ENCODE results near the gene ESPL1. TPM values are rescaled to one million over a fixed set of nuclear protein-coding genes. Genes with fewer than 3 reads are reported as not detected.

The ESPL1 gene
- total RNA-seq, 1 experiment from 2014 or later, result 9.4 TPM

- H3K79me2 ChIP-seq (ENCODE audit: low read length), result no peaks in the 10 kb centered on the region
- DNase-seq, result no peak
- no peak overlapping the region for H3K4me3 ChIP-seq (ENCODE audit: low read length)
- no peaks in the 10 kb centered on the region for H3K9me3 ChIP-seq (ENCODE audit: low read length)
- peaks cover 17% of the 10 kb centered on the region; the same call in 1 of the 2 replicates for H3K36me3 ChIP-seq (ENCODE audit: insufficient read depth, low read length)
- no peaks in the 10 kb centered on the region for H3K27me3 ChIP-seq (ENCODE audit: low read length)
- H3K9me2 ChIP-seq (replicated peaks; ENCODE audit: insufficient read depth, low read length), result no peaks in the 10 kb centered on the region
- no peak overlapping the region for H3K4me2 ChIP-seq (ENCODE audit: low read depth, low read length, poor library complexity, severe bottlenecking)
- H3K27ac ChIP-seq (ENCODE audit: low read length), result no peak overlapping the region
- no peaks in the 10 kb centered on the region for H4K20me1 ChIP-seq (ENCODE audit: insufficient read depth, low read depth, low read length)
- no peak overlapping the region for H3K9ac ChIP-seq (ENCODE audit: low read length)
- H3K4me1 ChIP-seq (ENCODE audit: low read length), result no peaks in the 10 kb centered on the region
- no peak overlapping the region for H2AFZ ChIP-seq (ENCODE audit: low read length)
These were observed 11.9 kb downstream of the ESPL1 start for GRCh38 chr12:53279888-53280498.

DNA sequence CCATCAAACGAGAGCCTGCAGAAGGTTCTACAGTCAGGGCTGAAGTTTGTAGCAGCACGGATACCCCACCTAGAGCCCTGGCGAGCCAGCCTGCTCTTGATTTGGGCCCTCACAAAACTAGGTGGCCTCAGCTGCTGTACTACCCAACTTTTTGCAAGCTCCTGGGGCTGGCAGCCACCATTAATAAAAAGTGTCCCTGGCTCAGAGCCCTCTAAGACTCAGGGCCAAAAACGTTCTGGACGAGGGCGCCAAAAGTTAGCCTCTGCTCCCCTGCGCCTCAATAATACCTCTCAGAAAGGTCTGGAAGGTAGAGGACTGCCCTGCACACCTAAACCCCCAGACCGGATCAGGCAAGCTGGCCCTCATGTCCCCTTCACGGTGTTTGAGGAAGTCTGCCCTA is 18.3 kb downstream of the ESPL1 start:
- Histone ChIP-seq H3K79me2 (ENCODE audit: low read length) (no peaks in the 10 kb centered on the region), H3K4me3 (ENCODE audit: low read length) (no peak overlapping the region), H3K9ac (ENCODE audit: low read length) (no peak overlapping the region), H3K27me3 (ENCODE audit: low read length) (no peaks in the 10 kb centered on the region), H3K27ac (ENCODE audit: low read length) (no peak overlapping the region), H2AFZ (ENCODE audit: low read length) (no peak overlapping the region), H3K36me3 (ENCODE audit: insufficient read depth, low read length) (peaks cover 15% of the 10 kb centered on the region; the same call in 1 of the 2 replicates), H3K9me2 (replicated peaks; ENCODE audit: insufficient read depth, low read length) (no peaks in the 10 kb centered on the region), H3K4me1 (ENCODE audit: low read length) (no peaks in the 10 kb centered on the region), H4K20me1 (ENCODE audit: insufficient read depth, low read depth, low read length) (no peaks in the 10 kb centered on the region), H3K4me2 (ENCODE audit: low read depth, low read length, poor library complexity, severe bottlenecking) (no peak overlapping the region), H3K9me3 (ENCODE audit: low read length) (no peaks in the 10 kb centered on the region)
- no peak for DNase-seq

DNA sequence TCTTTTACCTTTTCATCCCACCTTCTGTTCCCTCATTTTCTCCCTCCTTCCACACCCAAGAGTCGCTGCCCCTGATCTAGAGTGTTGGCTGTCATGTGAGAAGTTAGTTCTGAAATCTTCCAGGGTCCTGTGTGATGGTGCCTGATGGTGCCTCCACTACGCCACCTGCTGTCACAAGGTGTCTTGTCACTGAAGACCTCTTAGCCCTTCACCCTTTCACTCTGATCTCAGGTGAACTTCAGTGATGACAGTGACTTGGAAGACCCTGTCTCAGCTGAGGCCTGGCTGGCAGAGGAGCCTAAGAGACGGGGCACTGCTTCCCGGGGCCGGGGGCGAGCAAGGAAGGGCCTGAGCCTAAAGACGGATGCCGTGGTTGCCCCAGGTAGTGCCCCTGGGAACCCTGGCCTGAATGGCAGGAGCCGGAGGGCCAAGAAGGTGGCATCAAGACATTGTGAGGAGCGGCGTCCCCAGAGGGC is 19.7 kb downstream of the ESPL1 start:
- H3K36me3 ChIP-seq (ENCODE audit: insufficient read depth, low read length), result peaks cover 15% of the 10 kb centered on the region; the same call in 1 of the 2 replicates
- no peak overlapping the region for H3K4me3 ChIP-seq (ENCODE audit: low read length)
- peak; percentile 90 for DNase-seq
- H3K79me2 ChIP-seq (ENCODE audit: low read length), result no peaks in the 10 kb centered on the region
- no peaks in the 10 kb centered on the region for H3K9me2 ChIP-seq (replicated peaks; ENCODE audit: insufficient read depth, low read length)
- H3K27me3 ChIP-seq (ENCODE audit: low read length), result no peaks in the 10 kb centered on the region
- no peaks in the 10 kb centered on the region for H3K9me3 ChIP-seq (ENCODE audit: low read length)
- no peak overlapping the region for H3K9ac ChIP-seq (ENCODE audit: low read length)
- H4K20me1 ChIP-seq (ENCODE audit: insufficient read depth, low read depth, low read length), result no peaks in the 10 kb centered on the region
- H3K27ac ChIP-seq (ENCODE audit: low read length), result no peak overlapping the region
- H3K4me1 ChIP-seq (ENCODE audit: low read length), result no peaks in the 10 kb centered on the region
- H3K4me2 ChIP-seq (ENCODE audit: low read depth, low read length, poor library complexity, severe bottlenecking), result no peak overlapping the region
- H2AFZ ChIP-seq (ENCODE audit: low read length), result no peak overlapping the region

GRCh38 chr12:53288322-53288721 is 20.2 kb downstream of the ESPL1 start:
- Histone ChIP-seq H3K4me2 (ENCODE audit: low read depth, low read length, poor library complexity, severe bottlenecking) (no peak overlapping the region), H3K27ac (ENCODE audit: low read length) (no peak overlapping the region), H3K4me3 (ENCODE audit: low read length) (no peak overlapping the region), H3K9ac (ENCODE audit: low read length) (no peak overlapping the region), H2AFZ (ENCODE audit: low read length) (no peak overlapping the region), H3K27me3 (ENCODE audit: low read length) (no peaks in the 10 kb centered on the region), H3K4me1 (ENCODE audit: low read length) (no peaks in the 10 kb centered on the region), H3K9me2 (replicated peaks; ENCODE audit: insufficient read depth, low read length) (no peaks in the 10 kb centered on the region), H3K36me3 (ENCODE audit: insufficient read depth, low read length) (peaks cover 11% of the 10 kb centered on the region; the same call in 1 of the 2 replicates), H4K20me1 (ENCODE audit: insufficient read depth, low read depth, low read length) (no peaks in the 10 kb centered on the region), H3K9me3 (ENCODE audit: low read length) (no peaks in the 10 kb centered on the region), H3K79me2 (ENCODE audit: low read length) (no peaks in the 10 kb centered on the region)
- DNase-seq, result no peak

GRCh38 chr12:53289891-53290290 is 21.8 kb downstream of the ESPL1 start:
- no peak overlapping the region for H2AFZ ChIP-seq (ENCODE audit: low read length)
- DNase-seq, result no peak
- H3K4me2 ChIP-seq (ENCODE audit: low read depth, low read length, poor library complexity, severe bottlenecking), result no peak overlapping the region
- no peak overlapping the region for H3K4me3 ChIP-seq (ENCODE audit: low read length)
- H4K20me1 ChIP-seq (ENCODE audit: insufficient read depth, low read depth, low read length), result no peaks in the 10 kb centered on the region
- H3K4me1 ChIP-seq (ENCODE audit: low read length), result peaks cover 2% of the 10 kb centered on the region
- H3K9me2 ChIP-seq (replicated peaks; ENCODE audit: insufficient read depth, low read length), result no peaks in the 10 kb centered on the region
- no peaks in the 10 kb centered on the region for H3K79me2 ChIP-seq (ENCODE audit: low read length)
- H3K36me3 ChIP-seq (ENCODE audit: insufficient read depth, low read length), result peaks cover 8% of the 10 kb centered on the region; the same call in 1 of the 2 replicates
- H3K27me3 ChIP-seq (ENCODE audit: low read length), result no peaks in the 10 kb centered on the region
- no peaks in the 10 kb centered on the region for H3K9me3 ChIP-seq (ENCODE audit: low read length)
- H3K27ac ChIP-seq (ENCODE audit: low read length), result no peak overlapping the region
- H3K9ac ChIP-seq (ENCODE audit: low read length), result no peak overlapping the region

DNA sequence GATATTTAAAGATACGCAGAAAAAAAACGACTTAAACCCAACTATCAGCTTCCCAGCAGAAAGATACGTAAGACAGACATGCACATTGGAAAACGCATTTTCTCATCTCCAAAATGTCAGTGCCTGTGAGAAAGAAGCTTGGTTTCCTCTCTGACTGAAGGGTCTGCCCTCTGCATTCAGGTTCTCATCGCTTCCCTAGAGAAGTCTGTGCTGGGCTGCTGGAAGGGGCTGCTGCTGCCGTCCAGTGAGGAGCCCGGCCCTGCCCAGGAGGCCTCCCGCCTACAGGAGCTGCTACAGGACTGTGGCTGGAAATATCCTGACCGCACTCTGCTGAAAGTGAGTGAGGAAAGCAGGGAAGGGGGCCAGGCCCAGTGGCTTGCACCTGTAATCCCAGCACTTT is 22.6 kb downstream of the ESPL1 start:
- Histone ChIP-seq H3K9ac (ENCODE audit: low read length) (no peak overlapping the region), H3K9me2 (replicated peaks; ENCODE audit: insufficient read depth, low read length) (no peaks in the 10 kb centered on the region), H3K79me2 (ENCODE audit: low read length) (peaks cover 3% of the 10 kb centered on the region)

GRCh38 chr12:53292426-53292825 is 24.3 kb downstream of the ESPL1 start:
- no peak overlapping the region for H3K4me2 ChIP-seq (ENCODE audit: low read depth, low read length, poor library complexity, severe bottlenecking)
- H3K9ac ChIP-seq (ENCODE audit: low read length), result no peak overlapping the region
- H3K36me3 ChIP-seq (ENCODE audit: insufficient read depth, low read length), result peaks cover 9% of the 10 kb centered on the region; the same call in 1 of the 2 replicates
- peaks cover 20% of the 10 kb centered on the region for H3K79me2 ChIP-seq (ENCODE audit: low read length)
- H3K9me2 ChIP-seq (replicated peaks; ENCODE audit: insufficient read depth, low read length), result no peaks in the 10 kb centered on the region
- no peaks in the 10 kb centered on the region for H3K27me3 ChIP-seq (ENCODE audit: low read length)
- no peak overlapping the region for H3K27ac ChIP-seq (ENCODE audit: low read length)
- H3K4me3 ChIP-seq (ENCODE audit: low read length), result no peak overlapping the region
- H3K4me1 ChIP-seq (ENCODE audit: low read length), result peaks cover 20% of the 10 kb centered on the region
- no peaks in the 10 kb centered on the region for H3K9me3 ChIP-seq (ENCODE audit: low read length)
- no peaks in the 10 kb centered on the region for H4K20me1 ChIP-seq (ENCODE audit: insufficient read depth, low read depth, low read length)
- no peak overlapping the region for H2AFZ ChIP-seq (ENCODE audit: low read length)
- no peak for DNase-seq

More for the DNA sequence above, 22.6 kb downstream of the ESPL1 start:
- H3K27me3 ChIP-seq (ENCODE audit: low read length), result no peaks in the 10 kb centered on the region
- H3K9me3 ChIP-seq (ENCODE audit: low read length), result no peaks in the 10 kb centered on the region
- H2AFZ ChIP-seq (ENCODE audit: low read length), result no peak overlapping the region
- H3K4me1 ChIP-seq (ENCODE audit: low read length), result peaks cover 6% of the 10 kb centered on the region
- H3K4me3 ChIP-seq (ENCODE audit: low read length), result no peak overlapping the region
- H3K27ac ChIP-seq (ENCODE audit: low read length), result no peak overlapping the region
- H3K36me3 ChIP-seq (ENCODE audit: insufficient read depth, low read length), result peaks cover 8% of the 10 kb centered on the region; the same call in 1 of the 2 replicates
- no peaks in the 10 kb centered on the region for H4K20me1 ChIP-seq (ENCODE audit: insufficient read depth, low read depth, low read length)
- DNase-seq, result no peak
- H3K4me2 ChIP-seq (ENCODE audit: low read depth, low read length, poor library complexity, severe bottlenecking), result no peak overlapping the region

GRCh38 chr12:53295070-53295890 is 27.2 kb downstream of the ESPL1 start, which contains the start of gene PFDN5:
Gene PFDN5 (plus strand): TSS chr12:53295542. CDS start chr12:53295568, 26 bp downstream.
- Histone ChIP-seq H4K20me1 (ENCODE audit: insufficient read depth, low read depth, low read length) (no peaks in the 10 kb centered on the region), H3K9me2 (replicated peaks; ENCODE audit: insufficient read depth, low read length) (no peaks in the 10 kb centered on the region), H3K27me3 (ENCODE audit: low read length) (no peaks in the 10 kb centered on the region), H3K9me3 (ENCODE audit: low read length) (no peaks in the 10 kb centered on the region), H2AFZ (ENCODE audit: low read length) (peak within 1 kb of the TSS; percentile 60; the same call in 1 of the 2 replicates), H3K9ac (ENCODE audit: low read length) (peak within 1 kb of the TSS; percentile 89), H3K36me3 (ENCODE audit: insufficient read depth, low read length) (peaks cover 11% of the 10 kb centered on the region), H3K4me2 (ENCODE audit: low read depth, low read length, poor library complexity, severe bottlenecking) (peak within 1 kb of the TSS; percentile 82), H3K79me2 (ENCODE audit: low read length) (peaks cover 31% of the 10 kb centered on the region), H3K4me3 (ENCODE audit: low read length) (peak within 1 kb of the TSS; percentile 89), H3K27ac (ENCODE audit: low read length) (peak within 1 kb of the TSS; percentile 19; the same call in 1 of the 2 replicates), H3K4me1 (ENCODE audit: low read length) (peaks cover 35% of the 10 kb centered on the region)
- peak; percentile 93 for DNase-seq
